ENCODE results near the gene EIF1AD.

DNA sequence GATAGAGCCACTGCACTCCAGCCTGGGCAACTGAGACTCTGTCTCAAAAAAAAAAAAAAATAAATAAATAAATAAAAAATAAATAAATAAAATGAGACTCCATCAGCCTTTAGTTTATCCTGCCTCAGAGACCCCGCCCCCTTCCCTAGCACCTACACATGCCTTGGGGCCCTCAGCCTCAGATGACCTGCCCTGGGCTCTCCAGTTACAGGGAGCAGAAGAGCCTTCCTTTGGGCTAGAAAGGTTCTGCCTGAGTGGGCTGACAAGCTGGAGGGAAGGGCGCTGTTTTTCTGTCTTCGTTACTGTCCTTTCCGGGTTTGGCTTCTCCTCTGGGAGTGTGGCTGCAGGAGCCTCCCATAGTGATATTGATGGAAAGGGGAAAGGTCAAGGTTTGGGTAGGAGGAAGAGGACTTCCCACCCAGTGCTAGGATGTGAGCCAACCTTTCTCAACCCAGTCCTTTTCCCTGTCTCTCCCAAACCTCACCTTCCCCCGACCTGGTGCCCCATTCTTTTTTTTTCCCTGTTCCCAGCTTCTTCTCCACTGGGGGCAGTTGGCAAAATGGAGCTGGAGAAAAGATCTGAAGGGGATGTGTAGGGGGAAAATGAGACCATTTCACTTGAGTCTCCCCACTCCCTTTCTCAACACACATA, 48.7 kb upstream of the EIF1AD start:
- TF ChIP-seq, protein P1, sequence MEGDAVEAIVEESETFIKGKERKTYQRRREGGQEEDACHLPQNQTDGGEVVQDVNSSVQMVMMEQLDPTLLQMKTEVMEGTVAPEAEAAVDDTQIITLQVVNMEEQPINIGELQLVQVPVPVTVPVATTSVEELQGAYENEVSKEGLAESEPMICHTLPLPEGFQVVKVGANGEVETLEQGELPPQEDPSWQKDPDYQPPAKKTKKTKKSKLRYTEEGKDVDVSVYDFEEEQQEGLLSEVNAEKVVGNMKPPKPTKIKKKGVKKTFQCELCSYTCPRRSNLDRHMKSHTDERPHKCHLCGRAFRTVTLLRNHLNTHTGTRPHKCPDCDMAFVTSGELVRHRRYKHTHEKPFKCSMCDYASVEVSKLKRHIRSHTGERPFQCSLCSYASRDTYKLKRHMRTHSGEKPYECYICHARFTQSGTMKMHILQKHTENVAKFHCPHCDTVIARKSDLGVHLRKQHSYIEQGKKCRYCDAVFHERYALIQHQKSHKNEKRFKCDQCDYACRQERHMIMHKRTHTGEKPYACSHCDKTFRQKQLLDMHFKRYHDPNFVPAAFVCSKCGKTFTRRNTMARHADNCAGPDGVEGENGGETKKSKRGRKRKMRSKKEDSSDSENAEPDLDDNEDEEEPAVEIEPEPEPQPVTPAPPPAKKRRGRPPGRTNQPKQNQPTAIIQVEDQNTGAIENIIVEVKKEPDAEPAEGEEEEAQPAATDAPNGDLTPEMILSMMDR (IDR thresholded peaks at IDR 0.05) = no peak
- no peak for TF ChIP-seq POLR2A (IDR thresholded peaks at IDR 0.05)

Data from vagina (tissue), 2 donors.